Lower leg skin (tissue), 4 donors: ENCODE results near the gene KDM4B. TPM values are rescaled to one million over a fixed set of nuclear protein-coding genes. Genes with fewer than 3 reads are reported as not detected.

Source experiments
- DNase-seq, 2 donors: peaks; one replicate each; pipeline ENCODE4 v3.0.0-alpha.2; 2019; ENCODE audit warnings: low spot score in 2 of 2
- H3K4me3 ChIP-seq: fragments of 200-600 bp; sonication (generic); 2 replicates; pipeline ENCODE4 v1.5.1; 2017; ENCODE audit warnings: mild to moderate bottlenecking, low read depth; ENCODE audit not compliant: poor library complexity, severe bottlenecking
- CTCF ChIP-seq, 3 donors: fragments of 450-650 bp; IDR thresholded peaks; one replicate each; pipeline ENCODE4 v1.5.1; 2016; ENCODE audit warnings: antibody characterized with exemption in 3 of 3, mild to moderate bottlenecking in 3 of 3, moderate library complexity in 2 of 3
- POLR2A ChIP-seq, 2 donors: fragments of 450-650 bp; IDR thresholded peaks; one replicate each; pipeline ENCODE4 v1.6.1; 2016 to 2017; ENCODE audit warnings: antibody characterized with exemption in 2 of 2, mild to moderate bottlenecking in 1 of 2, moderate library complexity in 1 of 2
- WGBS, 2 donors: methylation state at CpG; one replicate each; pipeline ENCODE4 v1.1.5; 2018; 5-methylcytosine and 5-hydroxymethylcytosine counted together
- intact Hi-C: fragments of 100-400 bp; cut with DNase I; formaldehyde crosslinking; loops from one replicate; pipeline ENCODE4 v1.15.0; 2023; ENCODE audit warnings: low total_unique reads
- total RNA-seq, 4 donors: library from RNA; depleted of rRNA; stranded (reverse); fragments of >200 nt; gene quantifications; one replicate each; pipeline ENCODE4 v1.1.0, GENCODE V29; 2016

Gene KDM4B
- total RNA-seq, 4 donors from 2014 or later: 40.1 to 71.4 (median 51.3) TPM

- H3K4me3 ChIP-seq: no peak overlapping the region
- intact Hi-C loops: no loop called here
- TF ChIP-seq POLR2A (IDR thresholded peaks at IDR 0.05) (no peak), CTCF (IDR thresholded peaks at IDR 0.05) (no peak)
- DNase-seq: no peak
- WGBS, 2 donors: 84 to 88% methylated on average over 39 of the region's 39 CpGs
Observed at GRCh38 chr19:5068233-5069072, 99.5 kb downstream of the KDM4B start.

GRCh38 chr19:5070331-5070730 lies 101.4 kb downstream of the KDM4B start:
- H3K4me3 ChIP-seq: no peak overlapping the region
- 94% methylated on average over 17 of the region's 17 CpGs for WGBS, 2 donors
- TF ChIP-seq POLR2A (IDR thresholded peaks at IDR 0.05) (no peak), CTCF (IDR thresholded peaks at IDR 0.05) (no peak)
- intact Hi-C loops: no loop called here
- DNase-seq: no peak

- H3K4me3 ChIP-seq: no peak overlapping the region
- TF ChIP-seq POLR2A (IDR thresholded peaks at IDR 0.05) (no peak), CTCF (IDR thresholded peaks at IDR 0.05) (no peak)
- no peak for DNase-seq
- 88 to 89% methylated on average over 19 of the region's 19 CpGs for WGBS, 2 donors
- intact Hi-C loops: no loop called here
Observed at GRCh38 chr19:5070930-5071329, 102.0 kb downstream of the KDM4B start.

GRCh38 chr19:5071579-5071978 lies 102.7 kb downstream of the KDM4B start:
- intact Hi-C loops: no loop called here
- WGBS, 2 donors: 64 to 70% methylated on average over 8 of the region's 8 CpGs
- H3K4me3 ChIP-seq: no peak overlapping the region
- TF ChIP-seq CTCF (IDR thresholded peaks at IDR 0.05) (no peak), POLR2A (IDR thresholded peaks at IDR 0.05) (no peak)
- no peak for DNase-seq

GRCh38 chr19:5072115-5072514 lies 103.2 kb downstream of the KDM4B start:
- intact Hi-C loops: no loop called here
- no peak overlapping the region for H3K4me3 ChIP-seq
- no peak for TF ChIP-seq POLR2A (IDR thresholded peaks at IDR 0.05)
- TF ChIP-seq CTCF (IDR thresholded peaks at IDR 0.05): no peak
- WGBS, 2 donors: 86% methylated on average over 11 of the region's 11 CpGs
- no peak for DNase-seq
